Daoy (cell line): Measurements from ENCODE around the gene TSEN2. TPM values are rescaled to one million over a fixed set of nuclear protein-coding genes. Genes with fewer than 3 reads are reported as not detected.

Experiments used
- total RNA-seq: library from RNA; depleted of rRNA; stranded (reverse); fragments of >200 nt; shearing (Covaris generic); gene quantifications from 2 replicates; pipeline ENCODE4 v1.2.3, GENCODE V29; 2014; rRNA removed

TSEN2 gene
- total RNA-seq, 1 experiment from 2014 or later, result 20.3 TPM

Other genes starting within 250 kb of the TSEN2 start
- 67.2 and 76.2 TPM in 2 replicates for gene PPARG, start 195.4 kb upstream of the TSEN2 start, total RNA-seq
- gene MKRN2OS, start 61.0 kb downstream of the TSEN2 start, total RNA-seq, result not detected in 2 replicates
- 40.2 and 43.2 TPM in 2 replicates for gene MKRN2, start 72.6 kb downstream of the TSEN2 start, total RNA-seq
- 56.3 and 59.0 TPM in 2 replicates for gene RAF1, start 179.6 kb downstream of the TSEN2 start, total RNA-seq